Gastrocnemius medialis (tissue), 4 donors: ENCODE data around the gene DBH.

Experiments used
- POLR2A ChIP-seq, 2 donors: fragments of 450-650 bp; IDR thresholded peaks; one replicate each; pipeline ENCODE4 v1.6.1; 2017; ENCODE audit warnings: antibody characterized with exemption in 2 of 2, mild to moderate bottlenecking in 2 of 2, moderate library complexity in 2 of 2
- TF ChIP-seq, protein P1 (sequence below), 5 experiments: fragments of 450-650 bp in 3 of 5; fragments of 200-600 bp in 2 of 5; sonication (generic) in 2 of 5; IDR thresholded peaks in 4 of 5; conservative IDR thresholded peaks in 1 of 5; 1 replicate in 4 of 5; 2 replicates in 1 of 5; pipeline ENCODE4 v1.5.1; 2016 to 2019; ENCODE audit warnings: antibody characterized with exemption in 5 of 5, mild to moderate bottlenecking in 3 of 5, moderate library complexity in 3 of 5

DNA sequence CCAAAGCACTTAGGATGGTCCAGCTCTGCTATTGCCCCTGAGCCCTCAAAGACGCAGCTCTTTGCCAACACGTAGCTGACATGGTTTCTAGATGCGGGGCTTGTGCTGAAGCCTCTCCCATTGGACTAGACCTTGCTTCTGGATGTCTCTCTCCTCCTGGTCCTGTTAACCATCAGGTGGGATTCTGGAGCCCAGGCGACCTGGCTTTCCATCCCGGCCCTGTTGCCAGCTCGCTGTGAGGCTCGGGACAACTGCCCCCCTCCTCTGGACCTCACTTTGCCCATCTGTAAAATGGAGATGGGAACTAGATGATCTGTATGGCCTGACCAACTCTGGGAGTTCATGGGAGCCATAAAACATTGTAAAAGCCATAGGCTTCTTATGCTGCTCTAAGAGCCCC is 4.0 kb downstream of the DBH start:
- no peak for TF ChIP-seq POLR2A (IDR thresholded peaks at IDR 0.05)
- TF ChIP-seq, protein P1, sequence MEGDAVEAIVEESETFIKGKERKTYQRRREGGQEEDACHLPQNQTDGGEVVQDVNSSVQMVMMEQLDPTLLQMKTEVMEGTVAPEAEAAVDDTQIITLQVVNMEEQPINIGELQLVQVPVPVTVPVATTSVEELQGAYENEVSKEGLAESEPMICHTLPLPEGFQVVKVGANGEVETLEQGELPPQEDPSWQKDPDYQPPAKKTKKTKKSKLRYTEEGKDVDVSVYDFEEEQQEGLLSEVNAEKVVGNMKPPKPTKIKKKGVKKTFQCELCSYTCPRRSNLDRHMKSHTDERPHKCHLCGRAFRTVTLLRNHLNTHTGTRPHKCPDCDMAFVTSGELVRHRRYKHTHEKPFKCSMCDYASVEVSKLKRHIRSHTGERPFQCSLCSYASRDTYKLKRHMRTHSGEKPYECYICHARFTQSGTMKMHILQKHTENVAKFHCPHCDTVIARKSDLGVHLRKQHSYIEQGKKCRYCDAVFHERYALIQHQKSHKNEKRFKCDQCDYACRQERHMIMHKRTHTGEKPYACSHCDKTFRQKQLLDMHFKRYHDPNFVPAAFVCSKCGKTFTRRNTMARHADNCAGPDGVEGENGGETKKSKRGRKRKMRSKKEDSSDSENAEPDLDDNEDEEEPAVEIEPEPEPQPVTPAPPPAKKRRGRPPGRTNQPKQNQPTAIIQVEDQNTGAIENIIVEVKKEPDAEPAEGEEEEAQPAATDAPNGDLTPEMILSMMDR (IDR thresholded peaks at IDR 0.05 in 4 of 5, conservative IDR thresholded peaks at IDR 0.05 in 1 of 5) = no peak
